Measurements from ENCODE around the gene RGN. TPM values are rescaled to one million over a fixed set of nuclear protein-coding genes. Genes with fewer than 3 reads are reported as not detected.

RGN gene
- total RNA-seq, 6 experiments from 2014 or later, result 44.6 to 292 (median 130) TPM

Small RNA genes lying within 50 kb of the gene (small RNA-seq; reads per million reads assigned to genes)
- 0 to 0.13 reads per million in 2 experiments for gene RNU12-2P
- gene RNU6-1189P, result 0 reads per million in 2 experiments

Other genes with a start within 250 kb of the RGN start
- 1 to 10 TPM; 4.0 to 8.4 (median 6.4) TPM for gene RP2, start 241.4 kb upstream of the RGN start, total RNA-seq
- 10 to 100 TPM in 2 of 6 experiments, 1 to 10 TPM in 4; 6.5 to 10.1 (median 9.1) TPM for gene JADE3, start 166.0 kb upstream of the RGN start, total RNA-seq
- 10 to 100 TPM; 37.8 to 64.0 (median 50.7) TPM for gene NDUFB11, start 66.3 kb downstream of the RGN start, total RNA-seq
- 10 to 100 TPM; 12.5 to 20.8 (median 15.2) TPM for gene RBM10, start 66.8 kb downstream of the RGN start, total RNA-seq
- gene UBA1, start 115.4 kb downstream of the RGN start, total RNA-seq, result 100 to 1,000 TPM in 4 of 6 experiments, 10 to 100 TPM in 2; 85.1 to 120 (median 107) TPM
- 10 to 100 TPM; 14.6 to 37.4 (median 29.5) TPM for gene CDK16, start 140.2 kb downstream of the RGN start, total RNA-seq
- 10 to 100 TPM in 3 of 6 experiments, 1 to 10 TPM in 3; 7.1 to 14.7 (median 11.4) TPM for gene USP11, start 154.6 kb downstream of the RGN start, total RNA-seq